ENCODE data around the gene NAV3.

Gene NAV3

DNA sequence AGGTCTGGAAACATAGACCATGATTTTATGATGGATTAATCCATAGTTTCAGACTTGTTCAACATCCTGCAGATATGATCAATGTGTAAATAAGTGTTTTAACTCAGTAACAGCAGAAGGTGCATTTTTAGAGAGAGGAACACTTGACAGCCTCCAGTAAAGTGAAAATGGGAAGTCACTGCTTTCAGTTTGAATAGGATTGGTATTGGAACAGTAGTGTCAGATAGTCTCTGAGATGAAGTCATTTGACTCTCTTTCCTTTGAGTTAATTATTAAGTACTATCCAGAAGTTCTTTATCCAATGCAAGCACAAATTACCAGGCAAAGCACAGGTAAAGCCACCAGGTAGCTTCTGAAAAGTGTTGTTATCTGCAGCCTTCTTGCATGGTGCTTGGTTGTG, 14.5 kb upstream of the NAV3 start:
- TF ChIP-seq, protein P1, sequence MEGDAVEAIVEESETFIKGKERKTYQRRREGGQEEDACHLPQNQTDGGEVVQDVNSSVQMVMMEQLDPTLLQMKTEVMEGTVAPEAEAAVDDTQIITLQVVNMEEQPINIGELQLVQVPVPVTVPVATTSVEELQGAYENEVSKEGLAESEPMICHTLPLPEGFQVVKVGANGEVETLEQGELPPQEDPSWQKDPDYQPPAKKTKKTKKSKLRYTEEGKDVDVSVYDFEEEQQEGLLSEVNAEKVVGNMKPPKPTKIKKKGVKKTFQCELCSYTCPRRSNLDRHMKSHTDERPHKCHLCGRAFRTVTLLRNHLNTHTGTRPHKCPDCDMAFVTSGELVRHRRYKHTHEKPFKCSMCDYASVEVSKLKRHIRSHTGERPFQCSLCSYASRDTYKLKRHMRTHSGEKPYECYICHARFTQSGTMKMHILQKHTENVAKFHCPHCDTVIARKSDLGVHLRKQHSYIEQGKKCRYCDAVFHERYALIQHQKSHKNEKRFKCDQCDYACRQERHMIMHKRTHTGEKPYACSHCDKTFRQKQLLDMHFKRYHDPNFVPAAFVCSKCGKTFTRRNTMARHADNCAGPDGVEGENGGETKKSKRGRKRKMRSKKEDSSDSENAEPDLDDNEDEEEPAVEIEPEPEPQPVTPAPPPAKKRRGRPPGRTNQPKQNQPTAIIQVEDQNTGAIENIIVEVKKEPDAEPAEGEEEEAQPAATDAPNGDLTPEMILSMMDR (IDR thresholded peaks at IDR 0.05; ENCODE audit: borderline replicate concordance, insufficient read depth, low read depth, low read length) = no peak
- no peak overlapping the region for H3K4me3 ChIP-seq (ENCODE audit: low read depth, low read length)

DNA sequence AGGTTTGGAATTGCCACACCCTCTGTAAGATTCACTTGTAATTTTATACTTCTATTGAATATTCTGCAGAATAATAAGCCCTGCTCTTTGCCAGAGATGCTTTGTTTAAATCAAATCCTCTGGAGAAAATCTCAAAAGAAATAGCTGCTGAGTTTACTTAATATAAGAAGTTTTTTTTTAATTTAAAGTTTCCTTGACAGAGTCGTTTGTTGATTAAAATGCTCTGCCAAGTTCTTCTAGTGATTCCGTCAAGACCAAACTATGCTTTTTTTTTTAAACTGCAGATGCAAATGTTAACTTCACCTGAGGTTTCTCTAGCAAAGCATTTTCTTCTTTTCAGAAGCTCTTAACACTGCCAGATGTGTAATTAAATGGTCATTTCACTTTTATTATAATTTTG, 13.4 kb upstream of the NAV3 start:
- TF ChIP-seq, protein P1 (IDR thresholded peaks at IDR 0.05; ENCODE audit: borderline replicate concordance, insufficient read depth, low read depth, low read length) = no peak
- H3K4me3 ChIP-seq (ENCODE audit: low read depth, low read length) = no peak overlapping the region

DNA sequence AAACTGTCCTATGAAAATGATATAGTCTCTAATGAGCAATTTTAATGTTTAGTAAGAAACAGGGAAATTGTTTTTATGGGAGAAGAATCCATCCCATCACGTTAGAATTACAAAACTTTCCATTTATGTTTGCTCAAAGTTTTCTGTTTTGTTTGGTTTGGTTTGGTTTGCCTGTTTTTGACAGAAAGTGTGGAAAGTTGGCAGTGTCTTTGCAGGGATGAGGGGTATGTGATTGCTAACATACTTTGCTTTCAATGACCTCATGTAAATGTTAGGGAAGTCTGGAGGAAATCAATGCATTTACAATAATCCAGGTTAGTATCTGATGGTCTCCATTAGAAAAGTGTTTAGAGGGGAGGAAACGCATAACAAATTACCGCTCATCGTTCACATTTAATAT, 12.3 kb upstream of the NAV3 start:
- H3K4me3 ChIP-seq (ENCODE audit: low read depth, low read length) = no peak overlapping the region
- TF ChIP-seq, protein P1 (IDR thresholded peaks at IDR 0.05; ENCODE audit: borderline replicate concordance, insufficient read depth, low read depth, low read length) = no peak

DNA sequence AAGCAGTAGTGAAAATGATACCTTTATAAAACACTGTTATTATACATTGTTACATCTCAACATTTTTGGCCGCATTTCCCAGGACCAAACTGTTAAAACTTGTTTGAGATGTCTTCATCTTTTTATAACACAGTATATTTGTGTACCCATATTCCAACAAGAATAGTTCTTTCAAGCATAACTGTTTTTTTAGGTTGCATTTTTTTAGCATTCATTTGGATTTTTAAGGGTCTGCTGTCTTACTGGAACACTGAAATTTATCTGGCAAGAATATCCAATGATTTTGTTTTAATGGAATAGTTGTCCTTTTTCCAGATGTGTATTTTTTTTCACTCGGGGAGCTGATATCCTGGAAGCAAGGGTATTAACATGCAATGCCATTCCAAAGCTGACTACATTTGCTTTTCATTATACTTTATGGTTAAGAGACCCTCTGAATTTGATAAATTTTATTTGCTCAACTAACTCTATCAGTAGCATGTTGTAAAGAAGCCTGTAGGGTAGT, 8.9 kb upstream of the NAV3 start:
- TF ChIP-seq, protein P1 (IDR thresholded peaks at IDR 0.05; ENCODE audit: borderline replicate concordance, insufficient read depth, low read depth, low read length) = no peak
- H3K4me3 ChIP-seq (ENCODE audit: low read depth, low read length) = no peak overlapping the region

DNA sequence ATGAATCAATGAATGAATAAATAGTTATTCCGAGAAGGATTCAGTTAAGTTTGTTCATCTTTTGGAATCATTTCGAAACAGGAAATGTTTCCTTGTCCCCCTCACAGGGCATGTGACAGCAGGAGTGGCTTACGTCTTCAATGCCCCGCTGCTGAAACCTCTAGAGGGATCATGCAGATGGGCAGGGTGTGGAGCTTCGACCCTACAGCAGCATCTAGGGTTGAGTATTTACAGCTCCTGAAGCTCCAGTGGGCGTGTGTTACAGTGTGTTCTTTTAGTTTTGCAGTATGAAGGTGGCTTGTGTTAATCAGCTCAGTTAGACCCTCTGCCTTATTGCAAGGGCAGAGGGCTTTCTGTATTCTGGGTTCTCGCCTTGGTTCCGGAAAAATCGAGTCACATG, 2.6 kb downstream of the NAV3 start:
- no peak overlapping the region for H3K4me3 ChIP-seq (ENCODE audit: low read depth, low read length)
- TF ChIP-seq, protein P1 (IDR thresholded peaks at IDR 0.05; ENCODE audit: borderline replicate concordance, insufficient read depth, low read depth, low read length) = no peak

DNA sequence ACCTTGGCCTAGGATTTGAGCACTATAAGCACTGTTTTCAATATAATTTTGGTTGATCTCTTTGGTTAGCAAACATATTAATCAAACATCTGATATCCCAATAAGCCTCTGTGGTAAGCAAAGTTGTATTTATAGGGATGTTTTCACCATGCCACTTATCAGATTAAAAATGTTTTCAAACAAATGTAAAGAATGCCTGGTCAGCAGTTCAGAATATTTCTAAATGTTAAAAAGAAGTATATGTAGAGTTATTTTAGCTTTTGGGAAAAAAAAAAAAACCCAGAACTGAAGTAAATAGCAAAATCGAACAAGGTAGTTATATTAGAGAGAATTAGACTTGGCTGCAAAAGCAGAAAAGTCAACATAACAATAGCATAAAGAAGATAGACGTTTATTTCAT, 3.9 kb downstream of the NAV3 start:
- TF ChIP-seq, protein P1 (IDR thresholded peaks at IDR 0.05; ENCODE audit: borderline replicate concordance, insufficient read depth, low read depth, low read length) = no peak
- no peak overlapping the region for H3K4me3 ChIP-seq (ENCODE audit: low read depth, low read length)

DNA sequence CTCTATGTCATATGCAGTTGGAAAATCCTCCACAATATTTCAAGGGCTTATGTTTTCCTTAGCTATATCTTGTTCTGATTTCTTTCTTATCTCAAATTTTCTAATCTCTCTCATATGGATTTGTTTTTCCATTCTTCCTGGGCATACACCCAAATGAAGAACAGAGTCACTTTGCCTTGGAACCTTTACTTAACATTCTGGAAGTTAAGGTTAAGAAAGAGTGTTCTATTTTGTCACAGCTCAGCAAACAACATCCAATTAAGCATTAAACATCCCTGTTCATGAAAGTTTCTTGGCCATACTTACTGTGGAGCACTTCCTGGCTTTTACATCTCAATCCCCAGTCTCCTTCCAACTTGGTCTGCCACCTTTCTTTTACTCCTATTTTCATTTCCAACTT, 5.3 kb downstream of the NAV3 start:
- TF ChIP-seq, protein P1 (IDR thresholded peaks at IDR 0.05; ENCODE audit: borderline replicate concordance, insufficient read depth, low read depth, low read length) = no peak
- no peak overlapping the region for H3K4me3 ChIP-seq (ENCODE audit: low read depth, low read length)
